ENCODE data around the gene LONP2.
"Not testable (repeated sequence)": the region's sequence is repeated elsewhere in the genome, so short reads cannot be mapped to it uniquely, and the experiment has no call there.

The LONP2 gene

DNA sequence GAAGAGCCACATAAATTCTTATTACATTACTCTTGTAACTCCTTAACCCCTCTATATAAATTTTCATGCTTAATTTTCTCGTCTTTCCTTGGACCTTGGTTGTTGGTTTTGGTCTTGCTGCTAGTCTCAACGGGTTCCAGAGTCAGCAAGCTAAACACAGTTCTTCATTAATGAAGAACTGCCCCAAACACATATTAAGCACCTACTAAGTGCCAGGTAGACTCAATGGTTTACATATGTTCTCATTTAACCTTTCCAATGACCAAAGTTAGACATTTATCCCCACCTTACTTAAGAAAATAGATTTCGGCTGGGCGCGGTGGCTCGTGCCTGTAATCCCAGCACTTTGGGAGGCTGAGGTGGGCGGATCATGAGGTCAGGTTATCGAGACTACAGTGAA lies 126.1 kb downstream of the LONP2 start:
- DNase-seq (ENCODE audit: insufficient read length, low spot score): no peak
- no peak for FAIRE-seq
- TF ChIP-seq, protein P1, sequence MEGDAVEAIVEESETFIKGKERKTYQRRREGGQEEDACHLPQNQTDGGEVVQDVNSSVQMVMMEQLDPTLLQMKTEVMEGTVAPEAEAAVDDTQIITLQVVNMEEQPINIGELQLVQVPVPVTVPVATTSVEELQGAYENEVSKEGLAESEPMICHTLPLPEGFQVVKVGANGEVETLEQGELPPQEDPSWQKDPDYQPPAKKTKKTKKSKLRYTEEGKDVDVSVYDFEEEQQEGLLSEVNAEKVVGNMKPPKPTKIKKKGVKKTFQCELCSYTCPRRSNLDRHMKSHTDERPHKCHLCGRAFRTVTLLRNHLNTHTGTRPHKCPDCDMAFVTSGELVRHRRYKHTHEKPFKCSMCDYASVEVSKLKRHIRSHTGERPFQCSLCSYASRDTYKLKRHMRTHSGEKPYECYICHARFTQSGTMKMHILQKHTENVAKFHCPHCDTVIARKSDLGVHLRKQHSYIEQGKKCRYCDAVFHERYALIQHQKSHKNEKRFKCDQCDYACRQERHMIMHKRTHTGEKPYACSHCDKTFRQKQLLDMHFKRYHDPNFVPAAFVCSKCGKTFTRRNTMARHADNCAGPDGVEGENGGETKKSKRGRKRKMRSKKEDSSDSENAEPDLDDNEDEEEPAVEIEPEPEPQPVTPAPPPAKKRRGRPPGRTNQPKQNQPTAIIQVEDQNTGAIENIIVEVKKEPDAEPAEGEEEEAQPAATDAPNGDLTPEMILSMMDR (IDR thresholded peaks at IDR 0.05; ENCODE audit: insufficient read depth, missing control alignments): no peak

DNA sequence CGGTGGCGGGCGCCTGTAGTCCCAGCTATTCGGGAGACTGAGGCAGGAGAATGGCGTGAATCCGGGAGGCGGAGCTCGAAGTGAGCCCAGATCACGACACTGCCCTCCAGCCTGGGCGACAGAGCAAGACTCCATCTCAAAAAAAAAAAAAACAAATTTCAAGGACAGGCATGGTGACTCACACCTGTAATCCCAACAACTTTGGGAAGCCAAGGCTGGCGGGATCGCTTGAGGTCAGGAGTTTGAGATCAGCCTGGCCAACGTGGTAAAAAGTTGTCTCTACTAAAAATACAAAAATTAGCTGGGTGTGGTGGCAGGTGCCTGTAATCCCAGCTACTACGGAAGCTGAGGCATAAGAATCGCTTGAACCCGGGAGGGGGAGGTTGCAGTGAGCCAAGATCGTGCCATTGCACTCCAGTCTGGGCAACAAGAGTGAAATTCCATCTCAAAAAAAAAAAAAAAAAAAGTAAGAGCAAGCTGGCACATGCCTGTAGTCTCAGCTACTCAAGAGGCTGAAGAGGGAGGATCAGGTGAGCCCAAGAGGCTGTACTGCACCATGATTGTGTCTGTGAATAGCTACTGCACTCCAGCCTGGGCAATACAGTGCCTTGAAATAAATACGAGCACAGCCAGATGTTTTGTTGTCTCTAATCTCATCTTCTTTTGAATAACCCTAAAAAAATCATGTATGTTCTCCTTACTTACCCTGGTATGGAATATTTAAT lies 126.7 kb downstream of the LONP2 start:
- not testable (repeated sequence) for DNase-seq (ENCODE audit: insufficient read length, low spot score); FAIRE-seq

DNA sequence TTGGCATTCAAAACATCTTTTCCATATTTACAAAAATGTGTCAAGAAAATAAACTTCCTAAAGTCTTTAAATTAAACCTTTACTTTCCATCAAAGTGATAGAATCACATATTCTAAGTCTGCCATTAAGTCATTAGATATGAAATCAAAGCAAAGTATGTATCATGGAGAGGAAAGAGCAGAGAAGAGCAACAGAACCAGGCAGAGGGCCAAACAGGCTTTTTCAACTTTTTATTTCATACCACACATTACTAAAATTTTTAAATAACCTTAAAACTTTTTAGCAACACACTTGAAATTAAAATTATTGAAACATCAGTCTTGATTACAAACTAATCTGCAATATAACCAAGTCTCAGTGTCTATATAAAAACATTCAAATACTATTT lies 127.3 kb downstream of the LONP2 start:
- FAIRE-seq (no peak), DNase-seq (ENCODE audit: insufficient read length, low spot score) (no peak)
- TF ChIP-seq, protein P1 (IDR thresholded peaks at IDR 0.05; ENCODE audit: insufficient read depth, missing control alignments): no peak

DNA sequence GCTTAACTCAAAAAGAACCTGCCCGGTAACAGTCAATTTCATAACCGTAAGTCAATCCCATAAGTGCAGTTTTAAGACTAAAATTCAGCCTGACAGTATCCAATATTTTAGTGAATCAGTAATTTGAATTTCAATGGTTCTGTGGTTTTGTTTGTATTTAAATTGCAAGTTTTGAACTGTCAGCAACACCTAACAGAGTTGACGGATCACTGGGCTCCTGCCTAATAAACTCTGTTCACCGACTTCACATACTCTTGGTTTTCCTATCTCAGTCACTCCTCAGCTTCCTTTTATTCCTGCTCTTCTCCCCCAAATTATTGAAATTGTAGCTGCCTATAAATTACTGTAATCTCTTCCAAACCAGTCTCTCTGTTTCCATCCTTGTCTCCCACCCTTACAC lies 128.6 kb downstream of the LONP2 start:
- no peak for DNase-seq (ENCODE audit: insufficient read length, low spot score)
- TF ChIP-seq, protein P1 (IDR thresholded peaks at IDR 0.05; ENCODE audit: insufficient read depth, missing control alignments): no peak
- FAIRE-seq: no peak

DNA sequence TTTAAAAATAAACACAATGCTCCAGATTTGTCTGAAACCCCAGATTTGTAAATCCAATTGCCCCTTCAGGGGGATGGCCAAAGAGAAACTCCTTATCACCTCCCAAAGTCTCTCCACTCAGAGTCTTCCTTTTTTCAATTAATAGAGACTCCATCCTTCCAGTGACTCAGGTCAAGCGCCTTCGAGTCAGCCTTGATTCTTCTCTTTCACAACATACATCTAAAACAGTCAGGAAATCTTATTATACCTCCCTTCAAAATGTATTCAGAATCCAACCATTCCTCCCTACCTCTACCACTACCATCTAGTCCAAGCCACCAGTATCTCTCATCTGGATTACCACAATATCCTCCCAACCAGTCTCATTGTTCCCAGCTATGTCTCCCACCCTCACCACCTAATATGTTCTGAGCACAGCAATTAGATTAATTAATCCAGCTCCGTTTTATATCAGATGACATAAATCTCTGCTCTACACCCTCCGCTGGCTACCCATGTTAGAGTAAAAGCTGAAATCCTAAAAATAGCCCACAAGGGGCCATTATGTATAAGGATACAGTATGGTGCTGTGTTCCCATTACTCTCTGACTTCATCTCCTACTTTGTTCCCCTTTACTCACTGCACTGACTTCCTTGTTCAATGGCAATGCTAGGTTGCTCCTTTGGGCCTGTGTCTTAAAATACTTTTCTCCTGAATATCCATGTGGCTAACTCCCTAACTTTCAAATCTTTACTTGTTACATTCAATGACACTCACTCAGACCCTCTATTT lies 129.3 kb downstream of the LONP2 start:
- TF ChIP-seq, protein P1 (IDR thresholded peaks at IDR 0.05; ENCODE audit: insufficient read depth, missing control alignments): no peak
- no peak for DNase-seq (ENCODE audit: insufficient read length, low spot score)
- FAIRE-seq: no peak

DNA sequence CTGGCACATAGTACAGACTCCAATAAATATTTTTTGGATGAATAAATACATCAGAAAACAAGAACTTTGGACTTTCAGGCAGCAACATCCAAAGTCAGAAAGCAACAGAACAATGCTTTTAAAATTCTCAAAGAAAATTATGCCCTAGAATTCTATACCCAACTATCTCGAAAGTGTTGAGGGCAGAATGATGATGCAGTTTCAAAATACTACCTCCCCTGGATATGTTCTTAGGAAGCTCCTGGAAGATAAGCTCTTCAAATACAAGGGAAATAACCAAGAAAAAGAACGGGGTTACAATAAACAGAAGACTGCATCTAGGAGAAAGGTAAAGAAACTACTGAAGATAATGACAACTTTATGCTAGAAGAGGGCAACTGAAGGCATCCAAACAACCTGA lies 130.2 kb downstream of the LONP2 start:
- TF ChIP-seq, protein P1 (IDR thresholded peaks at IDR 0.05; ENCODE audit: insufficient read depth, missing control alignments): no peak
- DNase-seq (ENCODE audit: insufficient read length, low spot score) (no peak), FAIRE-seq (no peak)

DNA sequence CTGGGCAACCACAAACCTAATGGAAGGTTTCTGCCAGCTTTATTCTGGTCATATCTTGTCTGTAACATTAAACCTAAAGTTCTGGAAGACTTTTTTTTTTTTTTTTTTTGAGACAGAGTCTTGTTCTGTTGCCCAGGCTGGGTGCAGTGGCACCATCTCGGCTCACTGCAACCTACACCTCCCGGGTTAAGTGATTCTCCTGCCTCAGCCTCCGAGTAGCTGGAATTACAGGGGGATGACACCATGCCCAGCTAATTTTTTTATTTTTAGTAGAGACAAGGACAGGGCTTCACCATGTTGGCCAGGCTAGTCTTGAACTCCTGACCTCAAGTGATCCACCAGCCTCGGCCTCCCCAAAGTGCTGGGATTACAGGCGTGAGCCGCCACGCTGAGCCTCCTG lies 133.2 kb downstream of the LONP2 start:
- FAIRE-seq; DNase-seq (ENCODE audit: insufficient read length, low spot score): not testable (repeated sequence)

DNA sequence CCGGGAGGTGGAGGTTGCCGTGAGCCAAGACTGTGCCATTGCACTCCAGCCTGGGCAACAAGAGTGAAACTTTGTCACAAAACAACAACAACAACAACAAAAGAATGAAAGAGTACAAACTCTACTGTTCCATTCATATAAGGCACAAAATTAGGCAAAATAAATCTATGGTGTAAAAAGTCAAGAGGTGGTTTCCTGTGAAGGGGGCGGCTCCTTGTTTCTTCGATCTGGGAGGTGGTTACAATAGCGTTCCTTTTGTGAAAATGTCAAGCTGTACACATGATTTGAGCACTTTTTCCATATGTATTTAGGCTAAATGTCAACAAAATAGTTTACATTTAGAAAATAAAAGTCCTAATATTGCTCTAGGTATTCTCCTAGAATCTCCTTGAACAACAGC lies 134.2 kb downstream of the LONP2 start:
- TF ChIP-seq, protein P1 (IDR thresholded peaks at IDR 0.05; ENCODE audit: insufficient read depth, missing control alignments): no peak
- no peak for FAIRE-seq
- DNase-seq (ENCODE audit: insufficient read length, low spot score): no peak
